Activated gamma-delta T cell (primary cell): Measurements from ENCODE around the gene SLC25A15.

Experiments used
- DNase-seq: peaks from one replicate; lab custom pipeline; 2025; lab: John Stamatoyannopoulos, UW
- total RNA-seq, 2 donors: gene quantifications; one replicate each; lab custom pipeline; 2026; lab: John Stamatoyannopoulos, UW

The SLC25A15 gene
- total RNA-seq = 21.6 to 35.6 reads per million in 2 donors

DNA sequence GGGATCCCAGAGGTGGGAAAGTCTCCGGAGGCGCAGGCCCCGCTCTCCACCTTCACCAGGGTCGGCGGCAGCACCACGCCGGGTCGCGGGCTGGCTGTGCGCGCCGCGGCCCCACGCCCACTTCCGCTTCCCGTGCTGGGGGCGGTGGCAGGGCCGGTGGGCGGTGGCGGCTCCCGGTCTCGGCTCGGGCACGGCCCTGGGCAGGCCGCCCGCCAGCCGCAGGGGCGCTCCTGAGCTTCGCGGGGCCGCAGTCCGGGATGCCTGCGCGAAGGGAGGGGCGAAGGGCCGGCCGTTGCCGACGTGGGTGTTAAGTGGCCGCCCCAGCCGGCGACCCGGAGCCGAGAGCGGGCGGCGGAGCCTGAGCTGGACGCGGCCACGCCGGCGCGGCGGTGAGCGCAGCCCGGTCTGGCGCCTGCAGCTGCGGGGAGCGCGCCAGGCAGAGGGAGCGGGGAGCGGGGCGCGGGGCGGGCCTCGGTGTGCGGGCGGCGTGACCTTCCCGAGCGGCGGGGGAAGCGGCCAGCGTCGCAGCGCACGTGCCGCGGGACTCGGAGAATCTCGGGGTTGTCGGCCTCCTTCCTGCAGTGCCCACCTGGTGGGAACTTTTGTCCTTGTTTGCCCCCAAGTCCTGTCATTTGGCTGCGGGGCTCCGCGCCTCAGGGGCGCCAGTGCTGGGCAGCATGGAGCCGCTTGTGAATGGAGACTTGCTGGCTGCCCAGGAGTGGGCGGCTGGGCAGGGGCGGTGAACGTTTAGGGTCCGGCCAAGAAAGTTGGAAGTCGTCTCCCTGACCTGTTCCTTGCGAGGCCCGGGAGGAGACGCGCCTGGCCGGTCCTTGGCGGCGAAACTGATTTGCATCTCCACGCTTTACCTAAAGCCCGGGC lies at the start of gene SLC25A15:
Gene SLC25A15 (plus strand): TSS at position 337 of the 879 bp plus-strand sequence. CDS start 3,616 bp downstream, outside the sequence.
- DNase-seq = peak; percentile 68

DNA sequence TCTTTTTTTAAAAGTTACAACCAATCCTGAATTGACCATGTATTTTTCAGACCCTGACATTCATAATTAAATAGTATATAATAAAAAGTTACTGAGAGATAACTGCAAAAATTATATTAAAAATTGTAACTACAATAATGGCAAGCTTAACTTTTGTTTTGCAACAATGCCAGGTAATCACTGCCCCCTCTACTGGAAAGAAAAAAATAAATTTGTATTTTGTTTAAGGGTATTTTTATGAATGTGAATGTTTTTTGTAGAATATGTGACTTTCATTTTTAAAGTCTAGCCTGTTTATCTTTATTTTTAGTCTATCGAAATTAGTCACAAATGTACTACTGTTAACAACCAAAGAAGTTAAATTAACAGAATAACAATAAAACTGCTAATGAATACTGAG lies 40.1 kb upstream of the SLC25A15 start:
- no peak for DNase-seq

DNA sequence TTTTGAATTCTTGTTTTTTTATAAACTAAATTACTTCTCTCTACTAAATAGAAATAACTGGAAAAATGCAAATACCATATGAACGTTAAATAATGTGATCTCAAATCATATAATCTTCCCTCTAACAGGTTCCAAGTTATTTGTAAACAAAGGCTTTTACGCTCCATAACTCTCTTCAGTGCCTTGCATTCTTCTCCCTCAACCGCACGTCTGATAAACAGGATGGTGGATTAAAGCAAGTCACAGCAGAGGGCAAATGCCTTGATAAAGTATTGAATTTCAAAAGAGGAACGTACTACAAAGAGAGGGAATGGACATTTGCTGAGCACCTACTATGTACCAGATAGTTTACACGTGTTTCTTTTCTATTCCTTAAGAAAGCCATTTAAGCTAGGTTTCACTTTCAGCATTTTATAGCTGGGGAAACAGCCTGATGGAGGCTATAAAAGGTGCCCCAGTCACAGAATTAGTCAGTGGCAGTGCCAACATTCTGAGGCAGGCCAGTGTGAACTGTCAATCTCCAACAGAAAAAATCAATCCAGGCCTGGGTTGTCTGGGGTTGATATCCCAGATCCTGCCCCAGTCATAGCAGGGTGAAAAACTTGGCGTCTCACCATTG lies 34.2 kb upstream of the SLC25A15 start:
- DNase-seq = no peak

DNA sequence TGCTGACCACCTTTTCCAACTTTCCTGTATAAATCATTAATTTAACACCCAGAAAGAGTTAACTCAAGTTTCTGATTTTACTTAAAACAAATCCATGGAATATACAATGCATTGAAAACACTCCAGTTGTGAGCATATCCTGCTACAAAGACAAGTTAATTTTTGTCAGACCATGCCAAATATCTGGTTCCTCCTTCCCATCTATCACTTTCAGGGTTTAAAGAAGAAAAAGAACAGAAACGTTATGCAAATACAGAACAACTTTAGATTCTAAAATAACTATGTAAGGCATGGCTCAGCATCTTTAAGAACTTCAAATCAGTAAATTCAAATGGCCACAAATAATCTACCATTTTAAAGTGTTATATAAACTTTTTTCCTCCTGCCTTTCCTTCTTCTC lies 33.4 kb upstream of the SLC25A15 start:
- DNase-seq = no peak

DNA sequence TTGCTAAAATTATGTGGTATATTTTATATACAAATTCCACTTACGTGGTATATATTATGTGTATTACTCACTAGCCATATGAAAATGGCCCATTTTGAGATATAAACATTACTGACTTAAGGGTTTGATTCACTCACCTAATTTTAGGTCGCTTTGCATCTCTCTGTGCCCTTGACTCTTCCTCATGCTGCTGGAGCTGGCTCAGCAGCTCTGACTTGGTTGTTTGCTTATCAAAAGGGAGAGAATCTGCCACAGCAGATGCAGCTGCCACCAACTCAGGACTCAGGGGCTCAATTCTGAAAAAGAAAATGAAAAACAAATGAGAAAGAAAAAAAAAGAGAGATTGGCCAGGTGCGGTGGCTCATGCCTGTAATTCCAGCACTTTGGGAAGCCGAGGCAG lies 30.6 kb upstream of the SLC25A15 start:
- no peak for DNase-seq

DNA sequence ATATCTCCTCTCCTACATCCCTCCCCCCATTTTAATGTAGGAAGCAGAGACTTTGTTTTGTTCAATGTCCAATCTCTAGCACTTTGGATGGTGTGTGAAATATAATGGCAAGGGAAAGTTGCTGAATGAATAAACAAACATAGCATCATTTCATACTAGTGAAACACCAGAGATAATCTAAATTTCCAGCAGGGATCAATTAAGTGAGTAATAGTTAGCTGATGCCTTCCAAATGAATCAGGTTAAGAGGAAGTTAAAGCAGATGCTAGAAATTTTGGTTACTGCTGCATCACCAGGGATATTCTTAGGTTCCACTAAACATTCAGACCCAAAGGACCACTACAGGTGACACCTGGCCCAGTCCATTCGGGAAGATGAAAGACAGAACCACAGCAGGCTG lies 26.6 kb upstream of the SLC25A15 start:
- DNase-seq = no peak

DNA sequence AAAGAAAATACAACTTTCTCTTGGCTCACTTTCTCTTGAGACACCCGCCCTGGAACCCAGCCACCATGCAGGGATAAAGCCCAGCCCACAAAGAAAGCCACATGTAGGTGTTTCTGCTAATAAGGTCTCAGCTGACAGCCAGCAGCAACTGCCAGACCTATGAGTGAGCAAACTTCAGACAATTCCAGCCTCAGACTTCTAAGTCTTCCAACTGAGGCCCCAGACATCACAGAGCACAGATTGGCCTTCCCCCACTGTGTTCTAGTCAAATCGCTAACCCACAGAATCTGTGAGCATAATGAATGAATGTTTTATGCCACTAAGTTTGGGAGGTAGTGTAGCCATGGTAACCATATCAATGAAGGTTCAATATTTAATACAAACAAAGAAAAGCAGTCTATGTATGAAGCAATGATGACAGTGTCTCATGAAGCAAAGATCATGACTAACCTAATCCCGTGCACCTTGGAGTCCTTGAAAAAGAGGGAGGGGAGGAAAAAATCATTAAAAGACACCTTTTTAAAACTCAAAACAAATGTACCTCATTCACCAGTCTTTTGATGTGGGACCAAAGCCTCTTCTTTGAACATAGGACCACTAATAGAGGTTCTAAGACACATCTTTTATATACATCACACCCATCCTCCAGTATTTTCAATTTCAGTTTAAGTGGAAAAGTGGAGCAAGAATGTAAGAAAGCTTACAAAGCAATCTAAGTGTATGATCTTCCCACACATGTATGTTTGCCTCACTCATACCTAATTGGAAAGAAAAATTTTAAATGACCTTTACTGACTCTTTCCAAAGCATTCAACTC lies 24.6 kb upstream of the SLC25A15 start:
- no peak for DNase-seq

DNA sequence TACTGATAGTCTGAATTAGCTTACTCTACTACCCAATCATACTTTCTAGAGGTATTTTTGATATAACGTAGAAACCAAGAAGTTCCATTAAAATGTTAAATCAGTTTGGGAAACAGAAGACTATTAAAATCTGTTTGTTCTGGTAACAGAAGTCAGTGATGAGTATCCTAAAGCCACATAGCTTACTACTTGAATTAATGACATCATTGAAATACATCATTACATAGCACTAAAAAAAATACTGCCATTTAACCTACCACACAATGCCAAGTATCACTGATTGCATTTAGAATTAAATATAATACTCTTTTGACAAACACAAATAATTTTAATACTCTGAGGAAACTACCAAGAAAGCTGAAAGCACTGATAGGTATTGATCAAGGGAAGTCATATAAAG lies 23.8 kb upstream of the SLC25A15 start:
- DNase-seq = no peak

DNA sequence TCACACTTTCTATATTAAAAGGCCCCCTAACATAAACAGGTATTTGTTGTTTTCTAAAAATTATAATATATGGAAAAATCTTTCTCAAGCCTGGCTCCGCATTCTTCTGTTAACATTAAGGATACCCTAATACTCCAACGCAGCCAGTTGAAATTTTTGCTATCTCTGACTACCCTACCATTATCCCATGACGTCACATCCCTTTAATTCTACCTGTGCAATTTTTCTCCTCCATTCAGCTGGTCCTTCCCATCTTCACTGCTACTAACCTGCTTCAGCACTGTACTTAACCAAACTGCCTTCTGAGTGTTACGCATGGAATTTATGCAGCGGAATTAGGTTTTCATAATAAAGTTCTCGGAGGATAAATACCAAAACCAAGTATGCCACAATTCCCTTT lies 19.4 kb upstream of the SLC25A15 start:
- DNase-seq = no peak

DNA sequence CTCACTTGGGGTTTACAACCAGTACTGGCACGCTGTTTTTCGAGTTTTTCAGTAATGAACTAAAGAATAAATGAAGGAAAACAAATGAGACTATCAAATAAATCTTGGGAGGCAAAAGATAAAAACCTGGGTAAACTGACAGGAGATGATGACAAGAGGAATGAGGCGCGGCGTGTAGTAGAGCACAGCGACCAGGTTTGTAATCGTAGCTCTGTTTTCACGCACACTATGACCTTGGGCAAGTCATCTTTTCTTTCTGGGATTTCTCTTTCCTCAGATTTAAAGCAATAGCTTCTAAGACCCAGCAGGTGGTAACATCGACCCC lies 18.8 kb upstream of the SLC25A15 start:
- DNase-seq = no peak

DNA sequence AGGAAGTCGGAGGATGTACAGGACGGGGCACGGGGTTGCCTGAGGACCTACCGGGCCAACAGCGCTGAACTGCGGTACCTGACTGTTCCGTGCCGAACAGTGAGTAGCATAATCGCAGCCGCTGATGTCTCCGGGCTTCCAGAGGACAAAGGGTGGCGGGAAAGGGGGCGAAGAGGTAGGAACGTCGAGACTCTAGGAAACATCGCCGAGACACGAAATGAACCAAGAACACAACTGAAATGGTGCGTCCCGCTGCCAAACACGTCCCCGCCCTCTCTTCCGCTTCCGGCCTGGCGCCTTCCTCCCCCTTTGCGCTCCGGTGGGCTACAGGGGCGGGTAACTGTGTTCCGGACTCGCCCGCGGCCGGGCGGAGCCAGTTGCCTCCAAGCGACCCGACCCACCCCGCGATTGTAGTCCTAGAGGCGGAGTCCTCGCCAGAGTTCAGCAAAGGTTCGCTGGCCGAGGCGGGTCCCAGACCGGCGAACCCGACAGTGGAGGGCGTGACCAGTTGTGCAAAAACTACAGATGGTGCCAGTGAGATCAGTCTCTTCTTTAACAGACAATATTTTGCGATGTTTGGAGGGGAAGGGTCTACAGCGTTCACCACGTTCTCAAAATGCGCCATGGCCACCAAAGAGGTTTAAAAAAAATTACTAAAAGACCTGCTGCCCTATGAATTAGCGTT lies 18.3 kb upstream of the SLC25A15 start, which contains the start of gene MRPS31:
Gene MRPS31 (minus strand): TSS at position 257 of the 685 bp plus-strand sequence. CDS start 54 bp downstream, at position 203.
- DNase-seq = peak; percentile 87

DNA sequence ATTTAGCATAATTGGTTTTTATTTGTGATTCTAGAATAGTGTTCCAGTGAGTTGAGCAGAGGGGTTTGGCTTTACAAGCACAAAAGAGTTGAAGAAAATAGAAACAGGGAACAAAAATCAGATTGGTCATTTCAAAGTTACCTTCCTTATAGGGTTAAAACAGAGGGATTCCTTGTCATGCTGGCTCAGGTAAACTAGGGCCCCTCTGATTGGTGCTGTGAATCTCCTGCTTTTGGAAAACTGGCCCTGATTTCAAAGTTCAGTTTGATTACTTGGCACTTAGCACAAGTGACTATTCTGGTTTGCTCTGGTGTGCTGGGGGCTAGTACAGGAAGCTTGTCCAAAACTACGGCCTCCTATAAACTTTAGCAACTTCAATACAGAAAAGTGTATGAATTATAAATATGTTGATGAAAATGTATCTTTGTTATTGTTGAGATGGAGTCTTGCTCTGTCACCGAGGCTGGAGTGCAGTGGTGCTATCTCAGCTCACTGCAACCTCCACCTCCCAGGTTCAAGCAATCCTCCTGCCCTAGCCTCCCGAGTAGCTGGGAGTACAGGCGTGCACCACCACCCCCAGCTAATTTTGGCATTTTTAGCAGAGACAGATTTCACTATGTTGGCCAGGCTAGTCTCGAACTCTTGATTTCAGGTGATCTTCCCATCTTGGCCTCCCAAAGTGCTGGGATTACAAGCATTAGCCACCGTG lies 16.5 kb upstream of the SLC25A15 start:
- DNase-seq = no peak

DNA sequence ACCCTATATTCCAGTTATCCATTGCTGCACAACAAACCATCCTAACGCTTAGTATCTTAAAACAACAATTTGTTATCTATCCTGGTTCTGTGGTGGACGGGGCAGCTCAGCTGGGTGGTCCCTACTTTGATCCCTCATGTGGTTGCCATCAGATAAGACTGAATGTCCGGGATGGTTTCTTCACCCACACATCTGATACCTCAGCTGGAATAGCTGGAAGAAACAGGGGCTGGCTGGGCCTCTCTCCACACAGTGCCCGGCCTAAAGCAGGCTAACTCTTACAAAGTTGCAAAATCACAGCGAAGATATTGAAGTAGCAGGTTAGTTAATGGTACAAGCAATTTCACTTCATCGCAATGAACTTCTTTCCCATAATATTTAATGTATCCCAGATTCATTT lies 14.7 kb upstream of the SLC25A15 start:
- DNase-seq = no peak

DNA sequence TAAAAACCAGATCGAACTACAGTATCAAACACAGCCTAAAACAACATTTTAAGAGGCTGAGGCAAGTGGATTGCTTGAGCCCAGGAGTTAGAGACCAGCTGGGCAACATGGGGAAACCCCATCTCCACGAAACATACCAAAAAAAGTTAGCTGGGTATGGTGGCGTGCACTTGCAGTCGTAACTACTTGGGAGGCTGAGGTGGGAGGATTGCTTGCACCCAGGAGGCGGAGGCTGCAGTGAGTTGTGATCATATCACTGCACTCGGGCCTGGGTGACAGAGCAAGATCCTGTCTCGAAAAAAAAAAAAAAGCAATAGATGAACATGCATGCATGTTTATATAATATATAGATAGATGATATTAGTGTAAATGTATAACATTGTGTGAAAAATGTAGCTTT lies 13.2 kb upstream of the SLC25A15 start:
- no peak for DNase-seq

DNA sequence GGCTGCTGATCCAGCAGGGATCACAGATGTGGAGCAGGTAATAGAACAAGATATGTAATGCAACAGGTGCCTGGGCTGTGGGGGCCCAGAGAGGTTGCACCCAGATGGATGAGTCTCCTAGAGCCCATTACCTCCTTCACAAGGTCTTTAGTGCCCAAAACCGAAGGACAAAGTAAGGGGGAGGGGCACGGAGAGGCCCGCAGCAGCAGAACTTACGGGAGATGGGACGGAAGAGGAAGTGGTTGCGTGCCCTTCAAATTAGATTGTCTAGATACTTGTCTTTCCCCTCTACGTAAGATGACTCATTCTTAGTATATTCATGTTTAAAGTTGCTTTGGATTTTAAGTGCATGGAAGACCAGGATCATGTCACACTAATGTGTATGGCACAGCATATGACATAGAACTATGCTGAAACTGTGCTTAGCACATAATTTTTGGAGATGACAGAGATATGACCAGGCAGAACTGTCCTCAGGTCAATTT lies 12.7 kb upstream of the SLC25A15 start:
- peak; percentile 11 for DNase-seq

DNA sequence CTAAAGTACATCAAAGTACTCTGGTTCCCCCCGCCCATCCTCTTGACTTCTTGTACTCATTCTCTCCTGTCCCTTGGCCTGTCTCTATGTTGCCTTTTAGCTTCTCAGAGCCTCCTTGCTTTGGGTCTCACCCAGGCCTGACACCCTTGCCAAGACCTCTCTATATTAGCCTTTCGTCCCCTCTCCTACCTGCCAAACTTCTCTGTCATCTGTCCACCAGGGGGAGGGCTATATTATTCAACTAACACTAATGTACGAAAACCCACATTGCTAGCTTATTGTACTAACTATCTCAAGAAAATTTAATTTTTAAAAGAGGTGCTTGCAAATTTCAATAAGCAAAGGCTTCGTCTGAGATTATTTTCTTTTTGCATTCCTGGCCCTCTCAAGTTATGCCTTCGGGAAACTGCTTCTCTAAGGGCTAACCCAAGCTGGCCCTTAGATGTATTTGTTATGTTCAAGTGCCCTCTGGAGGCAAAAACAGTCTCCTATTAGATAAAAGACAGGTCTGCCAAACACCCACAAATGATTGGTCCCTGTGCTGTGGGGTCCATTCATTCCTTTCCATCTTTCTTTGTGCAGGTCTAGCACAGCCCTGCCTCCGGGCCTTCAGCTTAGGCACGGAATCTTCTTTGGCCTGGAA lies 12.1 kb upstream of the SLC25A15 start:
- no peak for DNase-seq

DNA sequence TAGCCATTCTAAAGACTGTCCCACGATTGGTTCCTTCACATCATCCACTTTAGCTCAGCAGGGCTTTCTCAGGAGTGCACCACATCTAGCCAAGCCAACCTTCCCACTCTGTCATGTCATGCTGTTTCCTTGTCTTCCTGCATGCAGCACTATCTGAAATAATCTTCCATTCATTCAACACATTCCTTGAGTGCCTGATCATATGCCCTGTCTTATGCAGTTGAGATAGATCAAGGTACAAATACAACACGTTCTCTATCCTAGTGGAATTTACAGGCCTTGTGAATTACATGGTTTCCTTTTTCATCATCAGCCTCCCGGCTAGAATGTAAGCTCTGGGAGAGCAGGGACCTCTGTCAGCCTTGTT lies 11.6 kb upstream of the SLC25A15 start:
- no peak for DNase-seq

DNA sequence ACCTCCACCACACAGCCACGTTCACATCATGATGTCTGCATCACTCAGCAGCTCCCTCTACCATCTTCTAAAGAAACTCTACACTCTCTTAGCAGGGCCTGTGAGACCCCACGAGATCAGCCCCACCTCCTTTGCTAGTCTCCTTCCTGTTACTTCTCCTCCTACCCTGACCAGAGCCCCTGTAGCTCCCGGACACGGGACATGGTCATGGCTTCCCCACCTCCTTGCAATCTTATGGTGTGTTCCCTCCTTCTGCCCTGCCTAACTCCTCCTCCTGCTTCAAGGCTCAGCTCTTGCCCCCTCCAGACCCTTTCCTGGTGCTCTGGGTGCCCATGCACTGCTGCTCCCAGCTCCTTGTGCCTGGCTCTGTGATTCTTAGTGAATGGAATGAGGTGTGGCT lies 10.4 kb upstream of the SLC25A15 start:
- no peak for DNase-seq

DNA sequence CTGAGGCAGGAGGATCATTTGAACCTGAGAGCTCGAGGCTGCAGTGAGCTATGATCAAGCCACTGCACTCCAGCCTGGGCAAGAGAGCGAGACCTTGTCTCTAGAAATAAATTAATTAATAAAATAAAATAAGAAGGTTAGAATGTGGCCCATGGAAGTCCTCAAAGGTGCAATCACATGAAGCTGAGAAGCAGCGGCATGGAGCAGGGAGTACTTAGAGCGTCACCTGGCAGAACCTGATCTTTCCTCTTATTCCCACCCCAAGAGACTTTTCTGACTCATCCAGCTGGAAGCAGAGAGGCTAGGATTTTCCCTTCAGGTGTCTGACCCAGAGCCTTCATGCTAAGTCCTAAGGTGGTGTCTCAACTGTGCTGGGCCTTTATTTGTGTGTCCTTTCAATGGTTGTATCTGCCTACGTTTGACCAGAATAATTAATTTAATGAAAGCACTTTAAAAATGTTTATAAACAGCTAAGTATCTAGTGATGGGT lies 9.6 kb upstream of the SLC25A15 start:
- DNase-seq = no peak

DNA sequence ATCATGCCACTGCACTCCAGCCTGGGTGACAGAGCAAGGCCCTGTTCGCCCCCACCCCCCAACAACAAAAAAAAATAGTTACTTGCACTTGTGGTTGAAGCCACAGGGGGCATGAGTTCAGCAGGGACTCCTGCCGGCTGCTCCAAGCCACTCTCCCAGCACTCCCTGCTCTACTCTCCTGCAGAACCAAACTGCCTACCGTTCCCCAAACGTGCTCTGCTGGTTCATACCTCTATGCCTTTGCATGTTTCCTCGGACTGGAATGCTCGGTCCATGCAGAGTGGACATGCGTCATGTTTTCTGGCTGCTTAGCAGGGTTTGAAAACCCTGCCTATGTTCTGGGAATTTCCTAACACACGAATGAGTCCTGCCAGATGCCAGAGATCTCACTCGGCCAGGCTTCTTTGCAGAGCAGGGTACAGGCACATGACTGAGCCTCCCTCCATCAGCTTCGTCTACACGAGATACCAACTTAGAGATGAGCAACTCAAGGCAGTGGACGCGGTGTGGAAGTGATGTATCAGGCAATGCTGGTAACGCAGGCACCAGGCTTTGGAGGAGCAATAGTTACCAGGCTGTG lies 8.5 kb upstream of the SLC25A15 start:
- no peak for DNase-seq
